ENCODE measurements around the gene MARCHF10. TPM values are rescaled to one million over a fixed set of nuclear protein-coding genes. Genes with fewer than 3 reads are reported as not detected.

The MARCHF10 gene
- total RNA-seq, 2 donors from 2014 or later = not detected

- H3K27ac ChIP-seq = no peak overlapping the region
- H3K27me3 ChIP-seq = no peaks in the 10 kb centered on the region
- H3K9me3 ChIP-seq = no peaks in the 10 kb centered on the region
- DNase-seq (ENCODE audit: low spot score) = no peak
- no peaks in the 10 kb centered on the region for H3K36me3 ChIP-seq
- no peaks in the 10 kb centered on the region for H3K4me1 ChIP-seq
- no peak overlapping the region for H3K4me3 ChIP-seq
- no peak for TF ChIP-seq CTCF (IDR thresholded peaks at IDR 0.05)
Measured at GRCh38 chr17:62801553-62802114, 6.5 kb downstream of the MARCHF10 start.

- no peaks in the 10 kb centered on the region for H3K27me3 ChIP-seq
- no peak overlapping the region for H3K4me3 ChIP-seq
- no peaks in the 10 kb centered on the region for H3K9me3 ChIP-seq
- no peaks in the 10 kb centered on the region for H3K4me1 ChIP-seq
- TF ChIP-seq CTCF (IDR thresholded peaks at IDR 0.05) = no peak
- H3K36me3 ChIP-seq = no peaks in the 10 kb centered on the region
- no peak for DNase-seq (ENCODE audit: low spot score)
- H3K27ac ChIP-seq = no peak overlapping the region
Measured at GRCh38 chr17:62800585-62800984, 7.5 kb downstream of the MARCHF10 start.

GRCh38 chr17:62797959-62798358 lies 10.2 kb downstream of the MARCHF10 start:
- Histone ChIP-seq H3K27ac (no peak overlapping the region), H3K4me1 (no peaks in the 10 kb centered on the region), H3K4me3 (no peak overlapping the region), H3K9me3 (no peaks in the 10 kb centered on the region), H3K36me3 (no peaks in the 10 kb centered on the region), H3K27me3 (no peaks in the 10 kb centered on the region)
- no peak for TF ChIP-seq CTCF (IDR thresholded peaks at IDR 0.05)
- no peak for DNase-seq (ENCODE audit: low spot score)

- Histone ChIP-seq H3K36me3 (no peaks in the 10 kb centered on the region), H3K9me3 (no peaks in the 10 kb centered on the region), H3K4me3 (no peak overlapping the region), H3K4me1 (no peaks in the 10 kb centered on the region), H3K27ac (no peak overlapping the region), H3K27me3 (no peaks in the 10 kb centered on the region)
- DNase-seq (ENCODE audit: low spot score) = no peak
- TF ChIP-seq CTCF (IDR thresholded peaks at IDR 0.05) = no peak
Measured at GRCh38 chr17:62796291-62796690, 11.8 kb downstream of the MARCHF10 start.

GRCh38 chr17:62794666-62794971 lies 13.5 kb downstream of the MARCHF10 start:
- Histone ChIP-seq H3K4me1 (no peaks in the 10 kb centered on the region), H3K27me3 (no peaks in the 10 kb centered on the region), H3K9me3 (no peaks in the 10 kb centered on the region), H3K4me3 (no peak overlapping the region), H3K27ac (no peak overlapping the region), H3K36me3 (no peaks in the 10 kb centered on the region)
- no peak for TF ChIP-seq CTCF (IDR thresholded peaks at IDR 0.05)
- no peak for DNase-seq (ENCODE audit: low spot score)

- Histone ChIP-seq H3K36me3 (no peaks in the 10 kb centered on the region), H3K4me3 (no peak overlapping the region), H3K4me1 (no peaks in the 10 kb centered on the region), H3K27ac (no peak overlapping the region), H3K9me3 (no peaks in the 10 kb centered on the region), H3K27me3 (no peaks in the 10 kb centered on the region)
- no peak for TF ChIP-seq CTCF (IDR thresholded peaks at IDR 0.05)
- DNase-seq (ENCODE audit: low spot score) = no peak
Measured at GRCh38 chr17:62793919-62794665, 14.0 kb downstream of the MARCHF10 start.

Data from right atrium auricular region (tissue), 2 donors.